Mesenchymal stem cell (in vitro differentiated cells and primary cell): ENCODE results near the gene CAPG.
A peak's percentile ranks its signal among the peaks of the same experiment; 100 is the strongest.

Experiments used
- DNase-seq: peaks from one replicate; pipeline ENCODE4 v3.0.0-alpha.2; 2013
- H2AFZ ChIP-seq: one replicate; pipeline ENCODE4 v1.6.1; 2013; ENCODE audit warnings: low read depth, mild to moderate bottlenecking, control low read depth, inconsistent platforms, low read length, moderate library complexity
- H2AK5ac ChIP-seq: 2 replicates; pipeline ENCODE4 v1.6.1; 2013; ENCODE audit warnings: low read length, moderate library complexity, mild to moderate bottlenecking, inconsistent platforms; ENCODE audit not compliant: severe bottlenecking
- H2BK120ac ChIP-seq: one replicate; pipeline ENCODE4 v1.6.1; 2013; ENCODE audit warnings: low read depth, mild to moderate bottlenecking, inconsistent platforms, low read length, moderate library complexity
- H2BK12ac ChIP-seq, 2 experiments: one replicate each; pipeline ENCODE4 v1.6.1; 2013; ENCODE audit warnings: inconsistent platforms in 2 of 2, low read length in 2 of 2, mild to moderate bottlenecking in 2 of 2, moderate library complexity in 2 of 2, control low read depth in 1 of 2
- H2BK15ac ChIP-seq: one replicate; pipeline ENCODE4 v1.6.1; 2013; ENCODE audit warnings: mild to moderate bottlenecking, low read depth, inconsistent platforms; ENCODE audit not compliant: poor library complexity, severe bottlenecking
- H2BK5ac ChIP-seq: 2 replicates; pipeline ENCODE4 v1.6.1; 2013; ENCODE audit warnings: low read depth, mild to moderate bottlenecking, low read length, control low read depth, inconsistent platforms; ENCODE audit not compliant: poor library complexity, severe bottlenecking
- H3K14ac ChIP-seq, 2 experiments: one replicate each; pipeline ENCODE4 v1.6.1; 2013; ENCODE audit warnings: inconsistent platforms in 2 of 2, low read length in 2 of 2, control low read depth in 1 of 2, mild to moderate bottlenecking in 1 of 2, moderate library complexity in 1 of 2
- H3K18ac ChIP-seq, 2 experiments: one replicate each; pipeline ENCODE4 v1.6.1; 2013; ENCODE audit warnings: inconsistent platforms in 2 of 2, low read length in 2 of 2, control low read depth in 1 of 2, low read depth in 1 of 2, mild to moderate bottlenecking in 1 of 2
- H3K23ac ChIP-seq, 2 experiments: one replicate each; pipeline ENCODE4 v1.6.1; 2013; ENCODE audit warnings: inconsistent platforms in 2 of 2, low read length in 2 of 2, mild to moderate bottlenecking in 2 of 2, moderate library complexity in 2 of 2, control low read depth in 1 of 2
- H3K27ac ChIP-seq: 2 replicates; pipeline ENCODE4 v1.5.1; 2013; ENCODE audit warnings: mild to moderate bottlenecking, moderate library complexity, low read length, control low read depth, inconsistent platforms; ENCODE audit not compliant: poor library complexity, severe bottlenecking
- H3K27me3 ChIP-seq, 2 experiments: 2 replicates each; pipeline versions ENCODE4 v1.6.1 to v1.7.0; 2013; ENCODE audit warnings: low read length in 2 of 2, mild to moderate bottlenecking in 2 of 2, moderate library complexity in 2 of 2, control low read depth in 1 of 2, inconsistent platforms in 1 of 2; ENCODE audit not compliant: control insufficient read depth in 1 of 2, insufficient read depth in 1 of 2
- H3K36me3 ChIP-seq, 2 experiments: 2 replicates each; pipeline versions ENCODE4 v1.6.1 to v1.7.0; 2013; ENCODE audit warnings: low read length in 2 of 2, control low read depth in 1 of 2, inconsistent platforms in 1 of 2, low read depth in 1 of 2, mild to moderate bottlenecking in 1 of 2; ENCODE audit not compliant: insufficient read depth in 2 of 2, control insufficient read depth in 1 of 2
- H3K4ac ChIP-seq, 2 experiments: one replicate each; pipeline ENCODE4 v1.6.1; 2013; ENCODE audit warnings: inconsistent platforms in 2 of 2, low read length in 2 of 2, mild to moderate bottlenecking in 2 of 2, moderate library complexity in 2 of 2, control low read depth in 1 of 2, low read depth in 1 of 2
- H3K4me1 ChIP-seq: 2 replicates; pipeline ENCODE4 v1.6.1; 2013; ENCODE audit warnings: low read depth, low read length, control low read depth; ENCODE audit not compliant: control insufficient read depth, insufficient read depth
- H3K4me2 ChIP-seq: 2 replicates; pipeline ENCODE4 v1.6.1; 2013; ENCODE audit warnings: low read length, mild to moderate bottlenecking, inconsistent platforms; ENCODE audit not compliant: poor library complexity, severe bottlenecking
- H3K4me3 ChIP-seq, 2 experiments: 2 replicates each; pipeline versions ENCODE4 v1.5.1 to v1.7.0; 2013; ENCODE audit warnings: low read length in 2 of 2, mild to moderate bottlenecking in 2 of 2, control low read depth in 1 of 2, low read depth in 1 of 2; ENCODE audit not compliant: insufficient read depth in 1 of 2
- H3K79me1 ChIP-seq: replicated peaks from 2 replicates; pipeline ENCODE4 v1.6.1; 2013; ENCODE audit warnings: mild to moderate bottlenecking, control low read depth, low read length, inconsistent platforms; ENCODE audit not compliant: poor library complexity, severe bottlenecking
- H3K9ac ChIP-seq: 2 replicates; pipeline ENCODE4 v1.7.0; 2013; ENCODE audit warnings: mild to moderate bottlenecking, low read length, moderate library complexity
- H3K9me3 ChIP-seq: 2 replicates; pipeline ENCODE4 v1.7.0; 2013; ENCODE audit warnings: mild to moderate bottlenecking, low read length; ENCODE audit not compliant: control insufficient read depth
- H4K8ac ChIP-seq: one replicate; pipeline ENCODE4 v1.6.1; 2013; ENCODE audit warnings: inconsistent platforms, mild to moderate bottlenecking, low read length, moderate library complexity
- H4K91ac ChIP-seq: one replicate; pipeline ENCODE4 v1.6.1; 2013; ENCODE audit warnings: mild to moderate bottlenecking, low read length, inconsistent platforms
- WGBS: methylation state at CpG from one replicate; pipeline ENCODE4 v1.1.7; 2013; ENCODE audit warnings: mixed read lengths; 5-methylcytosine and 5-hydroxymethylcytosine counted together

CAPG gene

GRCh38 chr2:85420536-85421259 lies 10.5 kb upstream of the CAPG start:
- peak overlapping the region; percentile 95 for H4K8ac ChIP-seq
- peak overlapping the region; percentile 55 for H2AFZ ChIP-seq
- no peak overlapping the region for H2BK15ac ChIP-seq
- H3K27ac ChIP-seq = no peak overlapping the region
- peaks cover 28% of the 10 kb centered on the region for H3K4me1 ChIP-seq
- H3K4me2 ChIP-seq = peak overlapping the region; percentile 9
- DNase-seq = peak; percentile 78
- 32% methylated on average over 22 of the region's 22 CpGs for WGBS
- H3K9ac ChIP-seq = peak overlapping the region; percentile 94
- H2BK120ac ChIP-seq = peak overlapping the region; percentile 21
- H3K36me3 ChIP-seq = no peaks in the 10 kb centered on the region
- peak overlapping the region; percentile 59 to 69 for H3K4ac ChIP-seq
- peak overlapping the region in 1 of 2 experiments; percentile 55 for H3K4me3 ChIP-seq
- H4K91ac ChIP-seq = peak overlapping the region; percentile 65
- H3K27me3 ChIP-seq = no peaks in the 10 kb centered on the region
- H2BK5ac ChIP-seq = no peak overlapping the region
- H2BK12ac ChIP-seq = peak overlapping the region; percentile 65 to 70
- H2AK5ac ChIP-seq = peak overlapping the region; percentile 5
- peak overlapping the region in 1 of 2 experiments; percentile 26 for H3K14ac ChIP-seq
- peak overlapping the region; percentile 34 to 68 for H3K18ac ChIP-seq
- H3K9me3 ChIP-seq = no peaks in the 10 kb centered on the region
- H3K79me1 ChIP-seq = peaks cover 4% of the 10 kb centered on the region
- no peak overlapping the region for H3K23ac ChIP-seq

- Histone ChIP-seq H2BK15ac (peak overlapping the region; percentile 89), H3K9me3 (no peaks in the 10 kb centered on the region), H3K4ac (peak overlapping the region; percentile 72 to 88), H3K4me1 (peaks cover 35% of the 10 kb centered on the region), H3K79me1 (peaks cover 4% of the 10 kb centered on the region), H3K14ac (peak overlapping the region in 1 of 2 experiments; percentile 87), H2BK5ac (no peak overlapping the region), H3K4me3 (peak overlapping the region; percentile 77 to 87), H2AK5ac (peak overlapping the region; percentile 72), H3K9ac (peak overlapping the region; percentile 94), H3K18ac (peak overlapping the region; percentile 78 to 92), H2BK120ac (peak overlapping the region; percentile 97), H3K27ac (peak overlapping the region; percentile 74), H3K23ac (no peak overlapping the region), H4K91ac (peak overlapping the region; percentile 83), H3K27me3 (no peaks in the 10 kb centered on the region), H3K36me3 (no peaks in the 10 kb centered on the region), H3K4me2 (peak overlapping the region; percentile 85), H2AFZ (peak overlapping the region; percentile 94), H4K8ac (peak overlapping the region; percentile 100), H2BK12ac (peak overlapping the region in 1 of 2 experiments; percentile 12)
- DNase-seq = no peak
- WGBS = 88% methylated on average over 13 of the region's 17 CpGs
Observed at GRCh38 chr2:85419009-85419675, 9.0 kb upstream of the CAPG start.

DNA sequence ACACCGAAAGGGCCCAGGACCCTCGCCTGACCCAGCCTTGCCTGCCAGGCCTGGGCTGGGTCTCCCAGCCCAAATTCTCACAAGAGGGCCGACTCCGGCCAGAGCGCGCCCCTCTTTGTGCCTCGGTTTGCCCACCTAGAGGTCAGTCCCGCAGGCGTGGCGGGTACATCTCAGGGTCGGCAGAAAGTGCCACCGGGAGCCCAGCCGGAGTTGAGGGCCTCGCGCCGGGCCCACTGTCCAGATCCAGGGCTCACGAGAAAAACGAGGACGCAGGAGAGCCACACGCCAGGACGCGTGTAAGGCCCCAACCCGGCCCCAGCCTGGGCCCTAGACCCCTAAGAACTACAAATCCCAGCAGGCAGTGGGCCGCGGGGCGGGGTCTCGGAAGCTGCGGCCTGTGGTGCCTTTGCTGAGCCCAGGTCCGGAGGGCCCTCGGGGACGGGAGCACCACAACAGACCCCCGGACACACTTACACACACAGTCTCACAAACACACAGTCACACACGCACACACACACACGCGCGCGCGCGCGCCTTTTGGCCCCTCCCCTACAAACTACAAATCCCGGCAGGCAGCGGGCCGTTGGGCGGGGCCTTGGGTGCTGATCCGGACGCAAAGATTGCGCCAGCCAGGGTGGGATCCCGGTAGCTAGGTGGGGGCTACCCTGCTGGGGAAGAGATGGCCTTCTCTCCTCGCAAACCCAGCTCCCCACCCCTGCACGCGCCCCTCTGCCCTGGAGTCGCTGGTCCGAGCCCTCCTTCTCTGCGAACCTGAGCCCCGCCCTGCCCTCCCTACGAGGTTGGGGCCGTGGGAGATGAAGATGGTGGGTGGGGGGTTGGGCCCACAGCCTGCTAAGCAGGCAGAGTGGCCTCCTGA lies 8.2 kb upstream of the CAPG start, which contains the start of gene SH2D6:
Gene SH2D6 (plus strand): TSS at position 583 of the 877 bp plus-strand sequence. CDS start 10,752 bp downstream, outside the sequence.
- peak within 1 kb of the TSS; percentile 81 for H2AK5ac ChIP-seq
- no peaks in the 10 kb centered on the region for H3K9me3 ChIP-seq
- peak; percentile 87 for DNase-seq
- H3K4me2 ChIP-seq = peak within 1 kb of the TSS; percentile 85
- no peaks in the 10 kb centered on the region for H3K27me3 ChIP-seq
- H3K4me1 ChIP-seq = peaks cover 40% of the 10 kb centered on the region
- H3K14ac ChIP-seq = peak within 1 kb of the TSS in 1 of 2 experiments; percentile 87
- no peaks in the 10 kb centered on the region for H3K36me3 ChIP-seq
- peak within 1 kb of the TSS; percentile 12 to 95 for H2BK12ac ChIP-seq
- H3K23ac ChIP-seq = peak within 1 kb of the TSS in 1 of 2 experiments; percentile 87
- 28% methylated on average over 36 of the region's 57 CpGs for WGBS
- H3K27ac ChIP-seq = peak within 1 kb of the TSS; percentile 74
- peak within 1 kb of the TSS; percentile 96 to 98 for H3K4ac ChIP-seq
- peak within 1 kb of the TSS; percentile 77 to 87 for H3K4me3 ChIP-seq
- H2AFZ ChIP-seq = peak within 1 kb of the TSS; percentile 94
- H2BK5ac ChIP-seq = peak within 1 kb of the TSS; percentile 83
- H4K8ac ChIP-seq = peak within 1 kb of the TSS; percentile 100
- H4K91ac ChIP-seq = peak within 1 kb of the TSS; percentile 83
- peak within 1 kb of the TSS; percentile 78 to 92 for H3K18ac ChIP-seq
- peaks cover 4% of the 10 kb centered on the region for H3K79me1 ChIP-seq
- H3K9ac ChIP-seq = peak within 1 kb of the TSS; percentile 94
- peak within 1 kb of the TSS; percentile 89 for H2BK15ac ChIP-seq
- H2BK120ac ChIP-seq = peak within 1 kb of the TSS; percentile 97
